Neural crest cell (in vitro differentiated cells): ENCODE measurements around the gene NTSR2. TPM values are rescaled to one million over a fixed set of nuclear protein-coding genes. Genes with fewer than 3 reads are reported as not detected.

Source experiments
- DNase-seq: peaks from one replicate; pipeline ENCODE4 v3.0.0; 2021; ENCODE audit warnings: low read depth, mixed read lengths, low spot score
- H3K27ac Mint-ChIP-seq: one replicate; pipeline ENCODE4 v1.8.0; 2021; ENCODE audit warnings: mild to moderate bottlenecking, mixed read lengths; ENCODE audit not compliant: unreplicated experiment
- H3K27me3 Mint-ChIP-seq: 2 replicates; pipeline ENCODE4 v1.8.0; 2021; ENCODE audit warnings: low read depth, mild to moderate bottlenecking, mixed read lengths
- H3K36me3 Mint-ChIP-seq: 2 replicates; pipeline ENCODE4 v1.8.0; 2021; ENCODE audit warnings: low read depth, mild to moderate bottlenecking, mixed read lengths
- H3K4me1 Mint-ChIP-seq: 2 replicates; pipeline ENCODE4 v1.8.0; 2021; ENCODE audit warnings: mixed read lengths
- H3K4me3 Mint-ChIP-seq: one replicate; pipeline ENCODE4 v1.8.0; 2021; ENCODE audit warnings: mild to moderate bottlenecking, mixed read lengths
- H3K9me3 Mint-ChIP-seq: 2 replicates; pipeline ENCODE4 v1.8.0; 2021; ENCODE audit warnings: mixed read lengths
- total RNA-seq: library from RNA; stranded (reverse); gene quantifications from 2 replicates; pipeline ENCODE4 v1.2.1, GENCODE V29; 2021
- TF ChIP-seq, protein P1 (sequence below): fragments of 200-600 bp; sonication (generic); conservative IDR thresholded peaks from 2 replicates; pipeline ENCODE4 v1.5.0; 2021; ENCODE audit warnings: antibody characterized with exemption, mild to moderate bottlenecking

NTSR2 gene
- total RNA-seq, 1 donor from 2014 or later, result not detected

DNA sequence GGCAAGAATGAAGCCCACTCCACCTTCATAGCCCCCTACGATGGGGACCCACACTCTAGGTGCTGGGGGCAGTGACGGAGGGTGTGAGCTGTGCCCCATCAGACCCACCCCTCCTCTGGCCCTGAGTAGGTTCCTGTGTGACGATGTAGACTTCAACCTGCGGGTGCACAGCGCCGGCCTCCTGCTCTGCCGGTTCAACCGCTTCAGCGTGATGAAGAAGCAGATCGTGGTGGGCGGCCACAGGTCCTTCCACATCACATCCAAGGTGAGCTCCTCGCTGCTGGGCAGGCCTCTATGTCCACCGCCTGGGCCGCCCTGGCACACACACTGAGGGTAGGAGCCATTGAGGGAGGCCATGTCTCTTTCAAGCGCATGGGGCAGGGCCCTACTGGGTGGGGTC is 34.9 kb downstream of the NTSR2 start:
- TF ChIP-seq, protein P1, sequence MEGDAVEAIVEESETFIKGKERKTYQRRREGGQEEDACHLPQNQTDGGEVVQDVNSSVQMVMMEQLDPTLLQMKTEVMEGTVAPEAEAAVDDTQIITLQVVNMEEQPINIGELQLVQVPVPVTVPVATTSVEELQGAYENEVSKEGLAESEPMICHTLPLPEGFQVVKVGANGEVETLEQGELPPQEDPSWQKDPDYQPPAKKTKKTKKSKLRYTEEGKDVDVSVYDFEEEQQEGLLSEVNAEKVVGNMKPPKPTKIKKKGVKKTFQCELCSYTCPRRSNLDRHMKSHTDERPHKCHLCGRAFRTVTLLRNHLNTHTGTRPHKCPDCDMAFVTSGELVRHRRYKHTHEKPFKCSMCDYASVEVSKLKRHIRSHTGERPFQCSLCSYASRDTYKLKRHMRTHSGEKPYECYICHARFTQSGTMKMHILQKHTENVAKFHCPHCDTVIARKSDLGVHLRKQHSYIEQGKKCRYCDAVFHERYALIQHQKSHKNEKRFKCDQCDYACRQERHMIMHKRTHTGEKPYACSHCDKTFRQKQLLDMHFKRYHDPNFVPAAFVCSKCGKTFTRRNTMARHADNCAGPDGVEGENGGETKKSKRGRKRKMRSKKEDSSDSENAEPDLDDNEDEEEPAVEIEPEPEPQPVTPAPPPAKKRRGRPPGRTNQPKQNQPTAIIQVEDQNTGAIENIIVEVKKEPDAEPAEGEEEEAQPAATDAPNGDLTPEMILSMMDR, result no peak
- H3K4me3 Mint-ChIP-seq, result no peak overlapping the region
- H3K27ac Mint-ChIP-seq, result no peak overlapping the region
- no peaks in the 10 kb centered on the region for H3K9me3 Mint-ChIP-seq
- H3K27me3 Mint-ChIP-seq, result no peaks in the 10 kb centered on the region
- DNase-seq, result no peak
- peaks cover 25% of the 10 kb centered on the region for H3K36me3 Mint-ChIP-seq
- no peaks in the 10 kb centered on the region for H3K4me1 Mint-ChIP-seq

DNA sequence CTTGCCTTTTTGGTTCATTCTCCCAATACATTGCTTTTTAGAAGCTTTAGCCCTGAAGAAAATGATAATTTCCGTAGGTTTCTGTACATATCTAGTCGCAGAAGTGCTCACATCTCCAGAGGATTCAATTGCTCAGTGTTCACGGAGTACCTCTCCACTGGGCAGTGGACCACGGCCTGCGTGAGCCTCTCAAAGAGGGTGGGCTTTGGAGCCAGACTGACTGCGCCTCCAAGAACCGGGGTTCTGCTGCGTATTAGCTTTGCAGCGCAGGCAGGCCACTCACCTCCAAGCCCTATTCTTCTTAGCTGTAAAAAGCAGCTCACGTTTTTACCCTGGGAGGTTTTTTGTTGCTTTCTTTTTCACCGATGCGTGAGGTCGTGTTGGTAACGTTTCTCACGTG is 35.4 kb downstream of the NTSR2 start:
- Mint-ChIP-seq H3K36me3 (peaks cover 23% of the 10 kb centered on the region), H3K9me3 (no peaks in the 10 kb centered on the region), H3K27ac (peak overlapping the region; percentile 28), H3K4me3 (no peak overlapping the region), H3K27me3 (no peaks in the 10 kb centered on the region), H3K4me1 (no peaks in the 10 kb centered on the region)
- no peak for DNase-seq
- TF ChIP-seq, protein P1, result no peak

DNA sequence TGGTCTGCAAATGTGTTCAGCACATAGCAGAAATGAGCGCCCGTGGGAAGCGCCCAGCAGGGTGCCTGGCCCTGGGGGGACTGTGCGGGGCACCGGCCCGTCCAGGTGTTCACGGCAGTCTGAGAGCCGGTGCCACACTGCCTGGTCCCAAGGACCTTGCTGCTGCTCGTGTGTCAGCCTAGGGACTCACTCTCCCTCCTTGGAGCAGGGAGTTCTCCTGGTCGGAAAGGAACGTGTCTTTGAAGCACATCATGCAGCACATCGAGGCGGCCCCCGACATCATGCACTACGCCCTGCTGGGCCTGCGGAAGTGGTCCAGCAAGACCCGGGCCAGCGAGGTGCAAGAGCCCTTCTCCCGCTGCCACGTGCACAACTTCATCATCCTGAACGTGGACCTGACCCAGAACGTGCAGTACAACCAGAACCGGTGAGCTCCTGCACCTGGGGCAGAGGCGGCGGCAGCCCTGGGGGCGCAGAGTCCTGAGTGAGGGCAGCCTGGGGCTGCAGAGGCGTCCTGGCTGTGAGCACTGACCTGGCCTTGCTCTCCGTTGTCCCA is 36.0 kb downstream of the NTSR2 start:
- TF ChIP-seq, protein P1, result no peak
- no peaks in the 10 kb centered on the region for H3K9me3 Mint-ChIP-seq
- no peak for DNase-seq
- H3K27me3 Mint-ChIP-seq, result no peaks in the 10 kb centered on the region
- no peaks in the 10 kb centered on the region for H3K4me1 Mint-ChIP-seq
- no peak overlapping the region for H3K4me3 Mint-ChIP-seq
- H3K36me3 Mint-ChIP-seq, result peaks cover 22% of the 10 kb centered on the region
- peak overlapping the region; percentile 28 for H3K27ac Mint-ChIP-seq

DNA sequence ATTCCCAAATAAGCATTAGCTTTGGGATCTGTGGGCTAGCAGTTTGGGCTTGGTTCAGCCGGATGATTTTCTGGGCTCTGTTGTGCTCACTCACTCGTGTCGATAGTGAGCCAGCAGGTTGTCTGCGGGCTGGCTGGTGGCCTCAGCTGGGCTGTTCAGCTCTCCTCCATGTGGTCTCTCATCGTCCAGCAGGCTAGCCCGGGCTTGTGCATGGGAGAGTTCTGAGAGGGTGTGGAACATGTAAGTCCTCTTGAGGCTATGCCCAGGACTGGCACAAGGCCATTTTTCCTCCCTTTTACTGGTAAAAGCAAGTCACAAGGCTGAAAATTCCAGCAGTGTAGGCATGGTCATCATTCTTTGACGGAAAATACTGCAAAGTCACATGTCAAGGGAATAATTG is 38.5 kb downstream of the NTSR2 start:
- no peak for DNase-seq
- Mint-ChIP-seq H3K4me1 (no peaks in the 10 kb centered on the region), H3K4me3 (no peak overlapping the region), H3K9me3 (no peaks in the 10 kb centered on the region), H3K27ac (peak overlapping the region; percentile 43), H3K27me3 (no peaks in the 10 kb centered on the region), H3K36me3 (peaks cover 38% of the 10 kb centered on the region)
- TF ChIP-seq, protein P1, result no peak

DNA sequence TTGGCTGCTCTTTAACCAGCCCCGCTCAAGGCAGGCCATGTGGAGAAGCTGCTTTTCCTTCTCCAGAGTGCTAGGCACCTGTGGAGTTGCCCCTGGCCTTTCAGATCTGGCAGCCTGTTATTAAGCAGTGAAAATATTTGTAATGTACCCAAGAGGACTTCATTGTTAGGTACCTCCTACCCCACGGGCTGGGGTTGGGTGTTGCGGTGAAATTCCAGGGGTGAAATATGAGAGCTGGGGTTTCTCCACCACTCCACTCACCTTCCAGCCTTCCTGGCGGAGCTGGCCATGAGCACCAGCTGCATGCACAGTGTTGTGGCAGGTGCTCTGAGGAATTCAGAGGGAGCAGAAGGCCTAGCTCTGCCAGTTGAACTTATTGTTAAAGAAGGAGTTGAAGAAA is 39.1 kb downstream of the NTSR2 start:
- H3K4me1 Mint-ChIP-seq, result no peaks in the 10 kb centered on the region
- no peak overlapping the region for H3K27ac Mint-ChIP-seq
- TF ChIP-seq, protein P1, result no peak
- no peaks in the 10 kb centered on the region for H3K9me3 Mint-ChIP-seq
- no peak overlapping the region for H3K4me3 Mint-ChIP-seq
- H3K27me3 Mint-ChIP-seq, result no peaks in the 10 kb centered on the region
- peaks cover 44% of the 10 kb centered on the region for H3K36me3 Mint-ChIP-seq
- no peak for DNase-seq
